ENCODE measurements around the gene KIAA0753. TPM values are rescaled to one million over a fixed set of nuclear protein-coding genes. Genes with fewer than 3 reads are reported as not detected.

KIAA0753 gene
- total RNA-seq, 4 donors from 2014 or later: 10.6 to 17.5 (median 11.1) TPM

GRCh38 chr17:6571452-6571781, 69.1 kb downstream of the KIAA0753 start:
- no peak for TF ChIP-seq CTCF (IDR thresholded peaks at IDR 0.05; ENCODE audit: low read depth)

GRCh38 chr17:6570731-6571451, 69.6 kb downstream of the KIAA0753 start:
- TF ChIP-seq CTCF (IDR thresholded peaks at IDR 0.05; ENCODE audit: low read depth): no peak

GRCh38 chr17:6569370-6570285, 70.9 kb downstream of the KIAA0753 start:
- no peak for TF ChIP-seq CTCF (IDR thresholded peaks at IDR 0.05; ENCODE audit: low read depth)

- no peak for TF ChIP-seq CTCF (IDR thresholded peaks at IDR 0.05; ENCODE audit: low read depth)
These were observed 72.2 kb downstream of the KIAA0753 start for GRCh38 chr17:6568184-6568758.

- no peak for TF ChIP-seq CTCF (IDR thresholded peaks at IDR 0.05; ENCODE audit: low read depth)
These were observed 72.9 kb downstream of the KIAA0753 start for GRCh38 chr17:6567528-6568183.

- no peak for TF ChIP-seq CTCF (IDR thresholded peaks at IDR 0.05; ENCODE audit: low read depth)
These were observed 79.1 kb downstream of the KIAA0753 start for GRCh38 chr17:6561446-6561845.

All from subcutaneous adipose tissue (tissue), 4 donors.